Trophoblast cell (in vitro differentiated cells and primary cell): ENCODE measurements around the gene CPE.

ENCODE experiments used
- DNase-seq, 2 donors: peaks; one replicate each; pipeline ENCODE4 v3.0.0-alpha.2; 2016
- H2AFZ ChIP-seq: 2 replicates; pipeline ENCODE4 v1.6.1; 2013; ENCODE audit warnings: low read length, moderate library complexity, mild to moderate bottlenecking; ENCODE audit not compliant: insufficient read depth, poor library complexity
- H2AK5ac ChIP-seq: 2 replicates; pipeline ENCODE4 v1.6.1; 2013; ENCODE audit warnings: mild to moderate bottlenecking, low read length
- H2BK120ac ChIP-seq: 2 replicates; pipeline ENCODE4 v1.6.1; 2013; ENCODE audit warnings: low read length, mild to moderate bottlenecking, moderate library complexity; ENCODE audit not compliant: insufficient read depth, poor library complexity
- H2BK12ac ChIP-seq: 2 replicates; pipeline ENCODE4 v1.6.1; 2013; ENCODE audit warnings: mild to moderate bottlenecking, low read length, moderate library complexity
- H2BK5ac ChIP-seq: 2 replicates; pipeline ENCODE4 v1.6.1; 2013; ENCODE audit warnings: low read length, low read depth, moderate library complexity, mild to moderate bottlenecking; ENCODE audit not compliant: poor library complexity
- H3K14ac ChIP-seq: 2 replicates; pipeline ENCODE4 v1.6.1; 2013; ENCODE audit warnings: mild to moderate bottlenecking, low read length
- H3K18ac ChIP-seq: 2 replicates; pipeline ENCODE4 v1.6.1; 2013; ENCODE audit warnings: mild to moderate bottlenecking, low read length
- H3K23ac ChIP-seq: 2 replicates; pipeline ENCODE4 v1.6.1; 2013; ENCODE audit warnings: low read length
- H3K27ac ChIP-seq: 2 replicates; pipeline ENCODE4 v1.5.1; 2013; ENCODE audit warnings: low read depth, mild to moderate bottlenecking, inconsistent platforms, low read length, moderate library complexity
- H3K27me3 ChIP-seq: 2 replicates; pipeline ENCODE4 v1.6.1; 2013; ENCODE audit warnings: inconsistent platforms, mild to moderate bottlenecking, low read length, moderate library complexity; ENCODE audit not compliant: insufficient read depth
- H3K36me3 ChIP-seq, 2 experiments: 1 replicate in 1 of 2; 2 replicates in 1 of 2; pipeline ENCODE4 v1.6.1; 2013; ENCODE audit warnings: low read length in 2 of 2, mild to moderate bottlenecking in 2 of 2, moderate library complexity in 1 of 2; ENCODE audit not compliant: insufficient read depth in 2 of 2, control insufficient read depth in 1 of 2
- H3K4ac ChIP-seq: 2 replicates; pipeline ENCODE4 v1.6.1; 2013; ENCODE audit warnings: low read depth, mild to moderate bottlenecking, low read length, moderate library complexity
- H3K4me1 ChIP-seq, 2 experiments: 1 replicate in 1 of 2; 2 replicates in 1 of 2; pipeline ENCODE4 v1.6.1; 2013; ENCODE audit warnings: low read length in 2 of 2, mild to moderate bottlenecking in 2 of 2, moderate library complexity in 1 of 2; ENCODE audit not compliant: insufficient read depth in 2 of 2, control insufficient read depth in 1 of 2
- H3K4me2 ChIP-seq: 2 replicates; pipeline ENCODE4 v1.6.1; 2013; ENCODE audit warnings: inconsistent platforms, mild to moderate bottlenecking, low read length, moderate library complexity
- H3K4me3 ChIP-seq: 2 replicates; pipeline ENCODE4 v1.5.1; 2013; ENCODE audit warnings: mild to moderate bottlenecking, low read depth, low read length, inconsistent platforms
- H3K79me1 ChIP-seq: one replicate; pipeline ENCODE4 v1.6.1; 2013; ENCODE audit warnings: low read length
- H3K79me2 ChIP-seq: 2 replicates; pipeline ENCODE4 v1.6.1; 2013; ENCODE audit warnings: low read length, mild to moderate bottlenecking; ENCODE audit not compliant: control insufficient read depth, insufficient read depth, poor library complexity
- H3K9ac ChIP-seq: 2 replicates; pipeline ENCODE4 v1.6.1; 2013; ENCODE audit warnings: mild to moderate bottlenecking, low read length
- H3K9me3 ChIP-seq: 2 replicates; pipeline ENCODE4 v1.6.1; 2013; ENCODE audit warnings: low read depth, mild to moderate bottlenecking, control low read depth, inconsistent platforms, low read length; ENCODE audit not compliant: insufficient read depth
- H4K12ac ChIP-seq: 2 replicates; pipeline ENCODE4 v1.6.1; 2013; ENCODE audit warnings: low read depth, mild to moderate bottlenecking, low read length, moderate library complexity
- H4K8ac ChIP-seq: 2 replicates; pipeline ENCODE4 v1.6.1; 2013; ENCODE audit warnings: low read depth, mild to moderate bottlenecking, low read length, moderate library complexity
- H4K91ac ChIP-seq: one replicate; pipeline ENCODE4 v1.6.1; 2013; ENCODE audit warnings: low read depth, mild to moderate bottlenecking, low read length, moderate library complexity
- WGBS: extraction: QIAGEN DNeasy Blood & Tissue Kit; methylation state at CpG from one replicate; pipeline ENCODE4 v1.1.7; 2013; ENCODE audit warnings: missing lambda C conversion rate; ENCODE audit not compliant: insufficient read length, insufficient coverage; ENCODE audit errors: extremely low coverage; 5-methylcytosine and 5-hydroxymethylcytosine counted together

Gene CPE

DNA sequence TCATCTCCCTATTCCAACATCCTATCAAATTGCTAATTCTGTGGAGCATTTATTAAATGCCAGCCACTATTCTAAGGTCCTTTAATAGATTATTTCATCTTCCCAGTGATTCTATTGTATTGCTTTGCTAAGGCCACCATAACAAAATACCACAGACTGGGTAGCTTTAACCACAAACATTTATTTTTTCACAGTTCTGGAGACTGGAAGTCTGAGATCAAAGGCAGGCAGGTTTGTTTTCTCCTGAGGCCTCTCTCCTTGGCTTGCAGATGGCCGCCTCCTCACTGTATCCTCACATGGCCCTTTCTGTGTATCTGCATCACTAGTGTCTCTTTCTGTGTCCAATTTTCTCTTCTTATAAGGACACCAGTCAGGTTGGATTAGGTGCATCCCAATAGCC, 64.5 kb downstream of the CPE start:
- H2AFZ ChIP-seq = no peak overlapping the region
- H4K91ac ChIP-seq = no peak overlapping the region
- no peak overlapping the region for H2AK5ac ChIP-seq
- H3K27me3 ChIP-seq = no peaks in the 10 kb centered on the region
- no peak overlapping the region for H3K9ac ChIP-seq
- peaks cover 2% of the 10 kb centered on the region for H3K9me3 ChIP-seq
- no peak for DNase-seq
- no peaks in the 10 kb centered on the region for H3K79me1 ChIP-seq
- H3K4me3 ChIP-seq = no peak overlapping the region
- no peak overlapping the region for H3K4me2 ChIP-seq
- no peak overlapping the region for H2BK12ac ChIP-seq
- no peak overlapping the region for H3K27ac ChIP-seq
- no CpG with 5 or more reads among the region's 1 CpG for WGBS
- H3K4ac ChIP-seq = no peak overlapping the region
- no peak overlapping the region for H3K14ac ChIP-seq
- no peaks in the 10 kb centered on the region for H3K36me3 ChIP-seq
- no peak overlapping the region for H4K12ac ChIP-seq
- no peak overlapping the region for H3K18ac ChIP-seq
- no peaks in the 10 kb centered on the region for H3K79me2 ChIP-seq
- no peak overlapping the region for H4K8ac ChIP-seq
- no peak overlapping the region for H3K23ac ChIP-seq
- H2BK5ac ChIP-seq = no peak overlapping the region
- peaks cover 0 to 6% of the 10 kb centered on the region in 2 experiments for H3K4me1 ChIP-seq
- no peak overlapping the region for H2BK120ac ChIP-seq

GRCh38 chr4:165448700-165449099, 69.9 kb downstream of the CPE start:
- Histone ChIP-seq H2BK120ac (no peak overlapping the region), H3K4me1 (no peaks in the 10 kb centered on the region), H3K4me3 (no peak overlapping the region), H3K9me3 (peaks cover 2% of the 10 kb centered on the region), H3K4ac (no peak overlapping the region), H3K14ac (no peak overlapping the region), H3K27me3 (no peaks in the 10 kb centered on the region), H3K23ac (no peak overlapping the region), H4K91ac (no peak overlapping the region), H3K9ac (no peak overlapping the region), H3K4me2 (no peak overlapping the region), H3K36me3 (no peaks in the 10 kb centered on the region), H3K79me2 (no peaks in the 10 kb centered on the region), H2AFZ (no peak overlapping the region), H4K8ac (no peak overlapping the region), H2BK5ac (no peak overlapping the region), H2AK5ac (no peak overlapping the region), H3K27ac (no peak overlapping the region), H3K79me1 (no peaks in the 10 kb centered on the region), H3K18ac (no peak overlapping the region), H4K12ac (no peak overlapping the region), H2BK12ac (no peak overlapping the region)
- no CpG with 5 or more reads among the region's 4 CpGs for WGBS
- no peak for DNase-seq

DNA sequence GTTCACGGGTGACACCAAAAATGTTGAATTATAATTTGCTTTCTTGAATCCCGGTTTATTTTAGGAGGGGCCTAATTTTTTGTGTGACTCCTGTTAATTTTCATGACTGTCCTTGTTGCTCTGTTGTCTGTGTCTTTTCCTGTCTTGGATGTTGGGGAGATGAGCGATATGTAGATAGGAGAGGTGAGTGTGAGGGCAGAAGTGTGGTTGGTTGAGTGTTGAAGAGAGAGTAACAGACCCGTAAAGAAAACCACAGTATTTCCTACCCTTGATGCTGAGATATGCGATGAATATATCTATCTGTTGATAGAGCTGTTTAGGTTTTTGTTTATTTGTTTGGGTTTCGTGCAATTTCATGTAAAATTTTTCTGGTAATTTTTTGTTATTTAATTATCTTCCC, 70.5 kb downstream of the CPE start:
- H4K91ac ChIP-seq = no peak overlapping the region
- H4K8ac ChIP-seq = no peak overlapping the region
- H3K9me3 ChIP-seq = peaks cover 2% of the 10 kb centered on the region

GRCh38 chr4:165450871-165451270, 72.1 kb downstream of the CPE start:
- H3K36me3 ChIP-seq = no peaks in the 10 kb centered on the region
- H3K4me3 ChIP-seq = no peak overlapping the region
- no peak overlapping the region for H3K18ac ChIP-seq
- no peaks in the 10 kb centered on the region for H3K27me3 ChIP-seq
- H4K8ac ChIP-seq = no peak overlapping the region
- no peaks in the 10 kb centered on the region for H3K9me3 ChIP-seq
- H3K14ac ChIP-seq = no peak overlapping the region
- H4K91ac ChIP-seq = no peak overlapping the region
- no peak overlapping the region for H4K12ac ChIP-seq
- DNase-seq = no peak
- H3K79me2 ChIP-seq = no peaks in the 10 kb centered on the region
- H2BK120ac ChIP-seq = no peak overlapping the region
- no peaks in the 10 kb centered on the region for H3K79me1 ChIP-seq
- no peak overlapping the region for H3K23ac ChIP-seq
- H3K4ac ChIP-seq = no peak overlapping the region
- no peaks in the 10 kb centered on the region for H3K4me1 ChIP-seq
- no peak overlapping the region for H3K4me2 ChIP-seq
- H2BK5ac ChIP-seq = no peak overlapping the region
- H2BK12ac ChIP-seq = no peak overlapping the region
- no peak overlapping the region for H3K9ac ChIP-seq
- WGBS = no CpG with 5 or more reads among the region's 5 CpGs
- H2AFZ ChIP-seq = no peak overlapping the region
- H2AK5ac ChIP-seq = no peak overlapping the region
- H3K27ac ChIP-seq = no peak overlapping the region

More for the DNA sequence above, 70.5 kb downstream of the CPE start:
- Histone ChIP-seq H2BK120ac (no peak overlapping the region), H2BK5ac (no peak overlapping the region), H3K27me3 (no peaks in the 10 kb centered on the region), H3K4ac (no peak overlapping the region), H3K23ac (no peak overlapping the region), H2AFZ (no peak overlapping the region), H3K4me3 (no peak overlapping the region), H4K12ac (no peak overlapping the region), H3K18ac (no peak overlapping the region), H3K9ac (no peak overlapping the region), H3K79me2 (no peaks in the 10 kb centered on the region), H2BK12ac (no peak overlapping the region), H3K14ac (no peak overlapping the region), H3K79me1 (no peaks in the 10 kb centered on the region), H2AK5ac (no peak overlapping the region), H3K27ac (no peak overlapping the region), H3K4me2 (no peak overlapping the region), H3K4me1 (no peaks in the 10 kb centered on the region), H3K36me3 (no peaks in the 10 kb centered on the region)
- DNase-seq = no peak
- WGBS = 100% methylated on average over 1 of the region's 6 CpGs
